SIG-M5 (cell line): ENCODE results near the gene PDZK1.
"Not testable (repeated sequence)": the region's sequence is repeated elsewhere in the genome, so short reads cannot be mapped to it uniquely, and the experiment has no call there.

Experiments
- DNase-seq: peaks from one replicate; lab custom pipeline; 2025; lab: John Stamatoyannopoulos, UW

The PDZK1 gene

DNA sequence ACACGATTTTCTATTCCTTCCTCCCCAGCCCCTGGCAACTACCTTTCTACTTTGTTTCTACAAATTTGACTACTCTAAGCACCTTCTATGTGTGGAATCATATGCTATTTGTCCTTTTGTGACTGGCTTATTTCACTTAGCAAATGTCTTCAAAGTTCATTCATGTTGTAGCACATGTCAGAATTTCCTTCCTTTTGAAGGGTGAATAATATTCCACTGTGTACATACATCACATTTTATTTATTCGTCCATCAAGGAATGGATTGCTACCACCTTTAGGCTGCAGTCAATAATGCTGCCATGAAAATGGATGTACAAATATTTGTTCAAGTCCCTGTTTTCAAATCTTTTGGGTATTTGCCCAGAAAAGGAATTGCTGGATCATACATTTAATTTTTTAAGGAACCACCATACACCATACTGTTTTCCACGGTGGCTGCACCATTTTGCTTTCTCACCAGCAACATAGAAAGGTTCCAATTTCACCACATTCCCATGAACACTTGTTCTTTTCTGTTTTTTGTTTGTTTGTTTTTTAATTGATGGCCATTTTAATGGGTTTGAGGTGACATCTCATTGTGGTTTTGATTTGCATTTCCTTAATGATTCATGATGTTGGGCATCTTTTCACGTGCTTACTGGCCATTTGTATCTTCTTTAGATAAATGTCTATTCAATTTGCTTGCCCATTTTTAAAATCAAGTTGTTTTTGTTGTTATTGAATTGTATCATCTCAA, 3.3 kb upstream of the PDZK1 start:
- no peak for DNase-seq

DNA sequence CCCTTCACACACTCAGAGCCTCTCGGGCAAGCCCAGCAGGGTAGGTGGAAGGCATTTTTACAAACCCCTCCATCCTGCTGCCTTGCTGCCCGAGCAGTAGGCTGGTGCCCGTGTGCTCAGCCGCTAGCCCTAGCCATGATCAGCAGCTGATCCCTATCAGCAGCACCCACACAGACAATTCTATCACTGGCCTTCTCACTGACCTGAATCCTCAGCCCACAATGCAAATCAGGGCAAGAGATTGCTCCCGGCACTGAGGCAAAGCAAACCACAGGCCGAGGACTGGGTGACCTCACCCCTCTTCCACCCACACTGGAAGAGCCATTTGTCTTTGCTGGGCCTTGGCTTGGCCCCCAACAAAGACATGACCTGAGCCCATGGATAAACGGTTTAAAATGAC, 895 bp upstream of the PDZK1 start:
- no peak for DNase-seq

DNA sequence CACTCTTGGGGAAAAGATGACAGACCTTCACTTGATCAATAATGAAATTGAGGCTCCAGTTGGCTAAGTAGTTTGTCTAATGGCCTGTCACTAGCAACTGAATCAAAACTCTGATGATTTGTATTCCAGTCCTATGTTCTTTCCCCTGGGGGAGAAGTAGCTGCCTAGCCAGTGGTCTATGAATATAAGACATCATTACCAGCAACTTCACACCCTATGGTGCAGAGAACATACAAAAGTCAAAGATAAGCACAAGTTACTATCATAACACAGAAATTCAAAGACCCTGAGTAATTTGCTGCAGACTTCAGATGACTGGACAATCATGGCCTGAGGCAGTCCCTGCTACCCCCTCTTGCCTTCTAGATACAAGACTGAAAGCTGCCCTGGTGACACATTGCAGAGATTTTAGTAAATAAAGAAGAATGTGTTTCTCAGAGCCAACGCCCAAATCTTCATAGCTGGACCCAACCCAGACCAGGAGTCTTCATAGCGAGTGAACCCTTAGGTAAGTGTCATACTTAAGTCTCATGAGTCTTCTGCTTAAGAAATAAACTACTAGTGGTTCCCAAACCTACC, 993 bp downstream of the PDZK1 start:
- no peak for DNase-seq

DNA sequence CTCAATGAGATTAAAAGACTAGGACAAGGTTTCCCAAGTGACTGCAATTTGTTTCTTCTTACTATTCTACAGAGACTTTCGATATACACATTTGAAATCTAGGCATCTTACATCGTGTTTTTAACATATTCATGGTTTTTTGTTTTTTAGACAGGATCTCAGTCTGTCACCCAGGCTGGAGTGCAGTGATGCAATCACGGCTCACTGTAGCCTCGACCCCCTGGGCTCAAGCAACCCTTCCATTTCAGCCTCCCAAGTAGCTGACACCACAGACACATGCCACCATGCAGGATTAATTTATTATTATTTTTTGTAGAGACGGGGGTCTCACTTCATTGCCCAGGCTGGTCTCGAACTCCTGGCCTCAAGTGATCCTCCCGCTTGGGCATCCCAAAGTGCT, 1.5 kb downstream of the PDZK1 start:
- DNase-seq: no peak

DNA sequence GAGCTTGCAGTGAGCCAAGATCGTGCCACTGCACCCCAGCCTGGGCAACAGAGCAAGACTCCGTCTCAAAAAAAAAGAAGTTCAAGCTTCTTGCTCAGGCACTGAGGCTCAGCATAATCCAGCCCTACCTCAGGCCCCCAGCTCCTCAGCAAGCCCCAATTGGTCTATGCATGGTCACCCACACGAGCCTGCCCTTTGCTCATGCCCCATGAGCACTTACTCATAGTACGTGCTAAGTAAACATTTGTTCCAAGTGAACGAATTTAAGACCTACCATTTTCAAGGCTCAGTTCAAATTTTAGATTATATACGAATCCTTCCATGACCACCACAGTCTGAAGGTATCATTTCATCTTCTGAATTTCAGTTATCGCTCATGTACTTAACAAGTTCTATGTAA, 4.3 kb downstream of the PDZK1 start:
- DNase-seq: no peak

DNA sequence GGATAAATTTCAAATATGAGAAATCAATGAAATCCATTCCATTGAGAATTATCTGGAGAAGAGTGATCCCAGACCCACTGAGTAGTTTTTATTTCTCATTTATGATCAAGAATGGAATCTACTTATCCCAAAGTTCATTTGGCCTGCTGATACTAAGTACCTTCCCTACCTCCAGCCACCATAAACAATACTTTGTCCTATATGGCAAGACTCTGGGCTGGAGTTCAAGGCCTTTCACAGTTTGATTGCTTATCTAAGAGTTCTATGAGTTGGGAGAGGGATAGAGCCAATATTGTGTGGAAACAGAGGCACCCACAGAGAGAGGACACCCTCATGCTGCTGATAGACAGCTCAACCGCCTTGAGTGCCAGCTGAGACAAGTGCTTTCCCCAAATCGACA, 5.1 kb downstream of the PDZK1 start:
- no peak for DNase-seq

DNA sequence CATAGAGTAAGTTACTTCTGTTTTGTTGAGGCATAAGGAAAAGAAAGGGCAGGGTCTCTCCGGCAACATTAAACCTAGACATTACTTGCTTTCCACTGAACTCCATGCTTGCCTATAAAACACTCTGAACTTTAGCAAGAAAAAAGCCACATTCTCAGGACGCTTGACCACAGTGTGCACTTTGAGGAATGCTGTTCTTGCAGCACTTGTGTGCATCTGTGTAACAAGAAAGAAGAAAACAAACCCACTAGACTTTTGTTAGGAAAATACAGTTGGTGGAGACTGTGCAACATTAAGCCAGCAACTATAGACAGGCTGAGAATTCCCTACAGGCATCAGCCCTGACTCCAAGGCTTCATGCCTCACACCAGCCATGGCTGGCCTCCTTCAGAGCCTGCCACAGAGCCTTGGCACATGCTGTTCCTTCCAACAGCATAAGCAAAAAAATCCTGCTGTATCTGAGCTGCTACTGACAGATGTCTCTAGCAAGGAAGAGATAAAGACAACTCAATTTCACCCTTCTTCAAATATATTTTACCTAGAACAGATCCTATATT, 5.8 kb downstream of the PDZK1 start:
- no peak for DNase-seq

DNA sequence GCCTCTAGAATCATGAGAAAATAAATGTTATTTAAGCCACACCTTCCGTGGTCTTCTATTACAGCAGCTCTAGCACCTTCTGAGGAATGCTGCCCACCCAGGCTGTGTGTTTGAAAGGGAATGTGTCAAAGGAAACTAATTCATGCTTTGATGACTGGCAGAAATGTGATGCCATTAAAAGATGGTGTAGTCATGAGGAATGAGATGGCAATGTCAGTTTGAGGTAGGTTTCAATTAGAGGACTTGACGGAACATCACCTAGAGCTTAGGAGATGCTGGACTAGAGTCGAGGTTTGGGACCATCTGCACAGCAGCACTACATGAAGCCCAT, 10.6 kb downstream of the PDZK1 start:
- no peak for DNase-seq

DNA sequence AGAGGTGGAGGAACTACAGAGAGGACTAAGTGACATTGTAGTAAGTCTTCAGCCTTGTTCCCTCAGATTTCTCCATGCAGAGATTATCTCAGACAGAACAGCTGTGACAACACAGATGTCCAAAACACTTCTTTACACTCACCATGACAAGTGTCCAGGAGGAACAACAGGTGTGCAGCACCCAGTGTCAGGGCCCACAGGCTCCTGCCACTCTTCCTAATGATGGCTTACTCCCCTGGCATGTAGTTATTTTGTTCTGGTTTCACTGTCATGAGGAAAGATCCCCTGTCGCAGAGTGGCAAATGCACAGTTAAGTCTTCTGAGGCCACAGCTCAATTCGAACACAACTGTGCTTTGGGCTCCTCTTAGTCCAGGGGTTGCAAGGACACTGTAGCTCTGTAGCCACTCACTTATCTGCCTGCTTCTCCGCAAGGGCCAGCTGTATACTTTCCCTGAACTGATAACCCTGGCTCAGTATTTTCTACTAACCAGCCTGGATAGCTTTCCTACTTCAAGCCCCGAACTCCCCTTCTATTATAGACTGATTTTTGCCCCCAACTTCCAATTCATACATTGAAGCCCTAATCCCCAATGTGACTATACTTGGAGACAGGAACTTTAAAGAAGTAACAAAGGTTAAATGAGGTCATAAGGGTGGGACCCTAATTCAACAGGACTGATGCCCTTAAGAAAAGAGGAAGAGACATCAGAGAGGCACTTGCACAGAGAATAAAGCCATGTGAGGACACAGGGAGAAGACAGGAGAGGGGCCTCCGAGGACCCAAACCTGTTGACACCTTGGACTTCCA, 11.1 kb downstream of the PDZK1 start:
- no peak for DNase-seq

DNA sequence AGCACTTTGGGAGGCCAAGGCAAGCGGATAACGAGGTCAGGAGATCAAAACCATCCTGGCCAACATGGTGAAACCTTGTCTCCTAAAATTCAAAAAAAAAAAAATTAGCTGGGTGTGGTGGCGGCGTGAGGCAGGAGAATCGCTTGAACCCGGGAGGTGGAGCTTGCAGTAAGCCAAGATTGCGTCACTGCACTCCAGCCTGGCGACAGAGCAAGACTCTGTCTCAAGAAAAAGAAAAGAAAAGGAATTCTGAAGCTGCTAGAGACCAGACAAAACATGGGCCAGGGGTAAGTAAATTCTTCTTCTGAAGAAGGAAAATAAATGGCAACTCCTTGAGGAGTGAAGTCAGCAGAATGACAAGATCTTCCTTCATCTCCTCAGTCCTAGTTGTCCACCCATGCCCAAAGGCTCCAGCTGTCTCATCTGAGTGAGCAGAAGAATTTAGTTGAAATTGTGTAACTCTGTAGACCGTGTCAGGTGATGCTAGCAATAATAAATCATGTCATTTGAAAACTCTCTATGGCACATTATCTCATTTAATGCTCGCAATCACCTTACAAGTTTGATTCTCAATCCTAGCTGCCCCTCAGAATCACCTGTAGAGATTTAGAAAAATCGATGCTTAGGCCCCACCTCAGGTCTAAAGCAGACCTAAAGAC, 14.3 kb downstream of the PDZK1 start:
- DNase-seq: no peak

DNA sequence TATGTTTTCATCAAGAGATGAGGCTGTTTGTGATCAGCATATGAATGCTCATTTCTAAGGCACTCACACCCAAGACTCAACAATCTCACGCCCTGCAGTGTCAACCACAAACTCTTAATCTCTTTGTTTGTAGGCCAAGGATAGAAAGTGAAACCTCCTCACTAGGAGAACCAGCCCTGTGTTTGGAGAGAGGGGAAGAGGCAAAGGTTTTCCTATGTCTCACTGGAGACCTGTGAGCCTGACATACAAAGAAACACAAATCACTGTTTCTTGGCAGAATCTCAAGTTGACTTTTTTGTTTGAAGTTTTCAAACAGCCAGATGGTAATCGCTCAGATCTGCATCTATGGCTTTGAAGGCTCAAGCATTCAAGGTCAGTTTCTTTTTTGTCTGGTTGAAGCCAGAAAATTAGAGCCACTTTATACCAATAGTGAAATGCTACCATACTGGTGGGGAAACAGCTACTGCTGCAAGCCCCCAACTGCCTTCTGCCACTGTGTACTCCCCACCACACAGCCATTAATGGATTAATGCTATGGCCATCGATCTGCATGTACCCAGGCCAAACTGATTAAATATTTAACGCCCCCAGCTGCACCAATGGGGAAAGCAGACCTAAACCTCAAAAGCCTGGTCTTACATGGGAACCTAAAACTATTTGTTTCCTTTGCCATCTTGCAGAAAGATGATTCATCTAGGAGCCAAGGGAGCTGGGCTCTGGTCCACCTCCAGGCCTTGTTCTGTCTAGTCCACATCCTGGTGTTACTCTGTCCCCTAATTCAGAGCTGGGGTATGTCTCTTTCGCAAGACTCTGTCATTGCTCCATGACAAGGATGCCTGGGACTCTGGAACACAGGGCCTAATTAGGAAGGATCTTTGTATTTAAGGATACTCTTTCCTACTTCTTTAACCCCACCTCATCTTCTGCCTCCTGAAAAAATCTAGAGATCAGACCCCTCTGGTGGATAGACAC, 16.3 kb downstream of the PDZK1 start:
- DNase-seq: no peak

DNA sequence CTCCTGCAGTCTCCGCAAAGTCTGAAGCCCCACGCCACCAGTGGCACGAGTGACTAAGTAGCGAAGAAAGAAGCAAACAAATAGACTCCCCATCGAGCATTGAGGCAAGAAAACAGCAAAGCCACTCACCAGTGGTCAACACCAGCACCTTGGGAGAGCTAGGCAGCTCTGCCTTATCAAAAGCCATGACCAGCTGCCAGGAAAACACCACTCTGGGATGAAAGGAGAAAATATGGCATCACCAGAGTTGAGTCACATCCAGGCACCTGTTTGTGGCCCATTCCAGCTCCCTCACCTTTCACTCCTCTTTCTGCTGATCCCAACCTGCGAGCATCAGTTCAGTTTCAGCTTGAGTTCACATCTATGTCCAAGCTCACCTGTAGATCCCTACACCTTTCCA, 17.2 kb downstream of the PDZK1 start:
- DNase-seq: no peak

DNA sequence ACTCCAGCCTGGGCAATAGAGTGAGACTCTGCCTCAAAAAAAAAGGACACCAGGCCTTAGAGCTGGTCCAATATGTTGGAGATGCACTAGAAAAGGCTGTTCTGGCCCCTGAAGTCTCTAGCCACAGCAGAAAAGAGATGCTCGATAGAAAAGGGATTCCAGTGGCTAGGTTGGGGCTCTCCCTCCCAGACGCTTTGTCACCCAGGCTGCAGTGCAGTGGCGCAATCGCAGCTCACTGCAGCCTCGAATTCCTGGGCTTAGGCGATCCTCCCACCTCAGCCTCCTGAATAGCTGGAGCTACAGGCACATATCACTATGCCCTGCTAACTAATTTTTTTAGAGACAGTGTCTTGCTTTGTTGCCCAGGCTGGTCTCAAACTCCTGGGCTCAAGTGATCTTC, 18.2 kb downstream of the PDZK1 start:
- no peak for DNase-seq

DNA sequence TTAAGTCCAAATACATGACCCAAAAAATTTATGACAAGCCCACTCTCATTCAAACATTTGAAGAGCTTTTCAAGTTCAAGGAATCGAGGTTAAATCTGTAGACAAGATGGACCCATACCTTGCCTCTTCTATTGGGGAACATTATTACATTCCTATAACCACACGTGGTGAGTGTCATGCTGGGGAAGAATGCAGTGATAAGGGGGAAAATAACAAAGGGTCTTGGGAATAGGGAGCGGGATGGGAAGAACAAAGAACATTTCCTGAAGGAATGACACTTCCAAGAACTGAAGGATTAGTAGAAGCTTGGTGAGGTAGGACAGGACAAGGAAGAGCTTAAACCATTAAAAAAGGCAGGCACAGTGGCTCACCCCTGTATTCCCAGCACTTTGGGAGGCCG, 18.8 kb downstream of the PDZK1 start:
- no peak for DNase-seq

DNA sequence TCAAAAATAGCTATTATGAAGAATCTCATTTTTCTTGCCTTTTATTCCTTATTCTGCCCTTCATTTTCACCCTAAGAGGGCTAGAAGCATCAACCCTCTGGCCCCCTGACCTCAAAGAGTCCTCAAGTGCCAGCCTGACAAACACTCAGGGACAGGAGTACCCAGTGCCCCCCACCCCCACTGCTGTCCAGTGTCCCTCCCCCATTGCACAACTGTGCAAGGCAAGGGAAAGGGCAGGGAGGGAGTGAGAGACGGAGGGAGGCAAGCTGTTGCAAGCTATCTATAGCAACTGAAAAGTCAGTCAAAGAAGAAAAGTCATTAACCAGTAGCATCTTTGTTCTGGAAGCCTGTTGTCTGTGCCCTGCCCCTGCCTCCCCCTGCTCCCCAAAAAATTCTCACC, 21.1 kb downstream of the PDZK1 start:
- DNase-seq: not testable (repeated sequence)

DNA sequence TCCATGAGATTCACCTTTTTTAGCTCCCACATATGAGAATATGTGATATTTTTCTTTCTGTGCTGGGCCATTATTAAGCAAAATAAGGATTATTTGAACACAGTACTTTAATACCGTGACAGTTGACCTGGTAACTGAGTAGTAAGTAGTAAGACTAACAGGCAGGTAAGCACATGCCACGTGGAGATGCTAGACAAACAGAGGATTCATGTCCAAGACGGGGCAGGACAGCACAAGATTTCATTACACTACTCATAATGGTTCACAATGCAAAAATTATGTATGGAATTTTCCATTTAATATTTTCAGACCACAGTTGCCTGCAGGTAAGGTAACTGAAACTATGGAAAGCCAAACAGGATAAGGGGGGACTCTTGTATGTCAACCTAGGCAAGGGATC, 22.3 kb downstream of the PDZK1 start:
- DNase-seq: not testable (repeated sequence)

DNA sequence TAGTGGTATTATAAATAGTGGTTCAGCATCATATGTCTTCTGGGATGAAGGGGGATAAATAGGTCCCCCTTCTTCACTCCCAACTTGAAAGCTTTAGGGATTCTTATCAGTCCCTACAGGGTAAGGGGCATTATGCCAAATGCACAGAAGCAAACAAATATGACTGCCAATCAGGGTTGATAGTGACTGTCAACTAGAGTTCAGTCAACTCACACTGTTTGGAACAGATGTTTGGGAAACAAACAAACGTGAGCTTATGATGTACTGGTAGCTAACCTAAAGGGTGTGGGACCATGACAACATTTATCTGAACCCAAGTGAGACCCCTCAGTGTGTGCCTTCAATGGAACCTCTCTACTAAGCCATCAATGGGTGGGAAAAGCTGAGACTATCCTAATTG, 34.0 kb downstream of the PDZK1 start:
- not testable (repeated sequence) for DNase-seq

DNA sequence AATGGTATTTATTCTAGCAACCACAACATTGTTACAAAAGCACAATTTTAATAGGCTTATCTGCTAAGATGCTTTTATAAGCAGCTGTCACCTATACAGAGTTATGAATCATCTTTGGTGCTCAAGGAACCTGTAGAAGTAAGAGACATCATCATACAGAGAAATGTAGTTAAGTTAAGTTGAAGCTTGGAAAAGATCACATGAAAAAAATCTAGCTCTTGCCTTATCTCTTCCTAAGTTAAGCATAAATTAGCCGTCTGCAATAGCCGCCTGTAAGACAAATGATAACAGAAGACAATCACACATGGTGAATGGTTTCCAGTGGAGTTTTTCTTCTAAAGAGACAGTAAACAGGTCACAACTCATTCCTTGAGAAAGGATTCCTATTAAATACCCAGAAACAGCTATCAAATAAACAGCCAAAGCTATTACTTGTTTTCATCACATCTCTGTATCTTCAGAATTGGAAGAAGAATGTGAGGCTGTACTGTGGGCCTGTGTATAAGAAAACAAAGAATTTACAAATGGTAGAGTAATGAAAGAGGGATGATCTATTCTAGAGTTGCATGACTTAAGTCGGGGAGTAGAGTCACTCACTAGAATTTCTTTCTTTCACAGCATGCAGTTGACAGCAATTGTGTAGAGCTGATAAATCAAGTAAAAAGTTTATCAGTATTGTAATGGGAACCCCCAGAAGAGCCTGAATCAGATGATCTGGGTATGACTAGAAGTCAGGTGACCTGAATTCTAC, 36.0 kb downstream of the PDZK1 start:
- not testable (repeated sequence) for DNase-seq

DNA sequence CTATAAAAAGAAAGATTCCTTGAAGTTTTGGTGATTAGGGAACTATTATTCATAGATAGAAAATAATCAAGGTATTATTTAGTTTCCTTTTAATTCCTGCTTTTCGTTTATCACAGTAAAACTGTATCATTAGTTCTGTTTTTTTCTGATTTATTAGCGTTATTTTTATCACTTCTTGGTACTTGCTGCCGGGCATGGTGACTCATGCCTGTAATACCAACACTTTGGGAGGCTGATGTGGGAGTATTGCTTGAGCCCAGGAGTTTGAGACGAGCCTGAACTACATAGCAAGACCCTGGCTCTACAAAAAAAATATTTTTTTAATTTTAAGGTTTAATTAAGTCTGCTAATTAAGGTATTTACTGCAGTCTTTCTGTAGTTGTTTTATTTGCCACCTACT, 42.2 kb downstream of the PDZK1 start:
- DNase-seq: not testable (repeated sequence)

DNA sequence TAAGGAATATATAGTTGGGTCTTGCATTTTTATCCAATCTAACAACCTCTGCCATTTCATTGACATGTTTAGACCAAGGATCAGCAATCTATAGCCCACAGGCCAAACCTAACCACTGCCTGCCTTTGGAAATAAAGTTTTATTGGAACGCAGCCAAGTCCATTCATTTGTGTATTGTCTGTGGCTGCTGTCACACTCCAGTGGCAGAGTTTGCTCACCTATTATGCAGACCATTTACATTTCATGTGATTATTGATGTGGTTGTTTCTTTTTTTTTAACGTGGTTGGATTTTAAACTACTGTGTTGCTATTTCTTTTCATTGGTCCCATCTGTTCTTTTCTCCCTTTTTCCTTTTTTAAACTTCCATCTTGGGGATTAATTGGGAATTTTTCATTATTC, 44.7 kb downstream of the PDZK1 start:
- not testable (repeated sequence) for DNase-seq
